HEK293 (cell line): ENCODE results near the gene FOXRED2.
A peak's percentile ranks its signal among the peaks of the same experiment; 100 is the strongest.

ENCODE experiments used
- BCL11B ChIP-seq: fragments of 450-650 bp; formaldehyde crosslinking; IDR thresholded peaks from 2 replicates; pipeline ENCODE4 v1.5.1; 2016; ENCODE audit warnings: low read depth, missing biosample characterization, missing genetic modification characterization
- HOXA7 ChIP-seq: sonication (generic); formaldehyde crosslinking; IDR thresholded peaks from 2 replicates; pipeline ENCODE4 v1.8.1; 2022; ENCODE audit warnings: missing genetic modification reagents, borderline replicate concordance
- IKZF3 ChIP-seq: fragments of 450-650 bp; IDR thresholded peaks from 2 replicates; pipeline ENCODE4 v1.5.0; 2018; ENCODE audit warnings: missing biosample characterization, mild to moderate bottlenecking, missing genetic modification characterization, moderate library complexity
- MZF1 ChIP-seq: fragments of 450-650 bp; formaldehyde crosslinking; IDR thresholded peaks from 2 replicates; pipeline ENCODE4 v1.5.1; 2017; ENCODE audit warnings: missing biosample characterization, missing genetic modification characterization, borderline replicate concordance
- RBAK ChIP-seq: fragments of 450-650 bp; formaldehyde crosslinking; IDR thresholded peaks from 2 replicates; pipeline ENCODE4 v1.5.1; 2016; ENCODE audit warnings: missing biosample characterization, missing genetic modification characterization
- REPIN1 ChIP-seq: fragments of 450-650 bp; formaldehyde crosslinking; IDR thresholded peaks from 2 replicates; pipeline ENCODE4 v1.5.1; 2017; ENCODE audit warnings: missing biosample characterization, missing genetic modification characterization, low read depth
- YY1 ChIP-seq: fragments of 450-650 bp; formaldehyde crosslinking; IDR thresholded peaks from 2 replicates; pipeline ENCODE4 v1.5.1; 2018; ENCODE audit warnings: missing biosample characterization, missing genetic modification characterization
- ZBTB48 ChIP-seq: fragments of 450-650 bp; formaldehyde crosslinking; IDR thresholded peaks from 2 replicates; pipeline ENCODE4 v1.5.1; 2016; ENCODE audit warnings: missing biosample characterization, missing genetic modification characterization
- ZIC2 ChIP-seq: fragments of 450-650 bp; formaldehyde crosslinking; IDR thresholded peaks from 2 replicates; pipeline ENCODE4 v1.5.1; 2016; ENCODE audit warnings: missing biosample characterization, missing genetic modification characterization
- ZNF155 ChIP-seq: fragments of 450-650 bp; formaldehyde crosslinking; IDR thresholded peaks from 2 replicates; pipeline ENCODE4 v1.5.1; 2016; ENCODE audit warnings: missing biosample characterization, missing genetic modification characterization
- ZNF24 ChIP-seq: fragments of 450-650 bp; formaldehyde crosslinking; IDR thresholded peaks from 2 replicates; pipeline ENCODE4 v1.5.1; 2016; ENCODE audit warnings: missing biosample characterization, missing genetic modification characterization
- ZNF274 ChIP-seq, 2 experiments: fragments of 200-500 bp in 1 of 2; fragments of 450-650 bp in 1 of 2; sonication (Bioruptor generic) in 1 of 2; formaldehyde crosslinking in 1 of 2; IDR thresholded peaks; 2 replicates each; pipeline versions ENCODE4 v1.5.1 to v1.6.1; 2014 to 2016; ENCODE audit warnings: borderline replicate concordance in 1 of 2, inconsistent platforms in 1 of 2, low read length in 1 of 2, missing biosample characterization in 1 of 2, missing genetic modification characterization in 1 of 2
- ZNF423 ChIP-seq: fragments of 450-650 bp; formaldehyde crosslinking; IDR thresholded peaks from 2 replicates; pipeline ENCODE4 v1.5.1; 2016; ENCODE audit warnings: missing biosample characterization, missing genetic modification characterization
- ZNF501 ChIP-seq: fragments of 450-650 bp; formaldehyde crosslinking; IDR thresholded peaks from 2 replicates; pipeline ENCODE4 v1.5.1; 2016; ENCODE audit warnings: missing biosample characterization, missing genetic modification characterization
- ZNF514 ChIP-seq: fragments of 450-650 bp; formaldehyde crosslinking; IDR thresholded peaks from 2 replicates; pipeline ENCODE4 v1.5.1; 2016; ENCODE audit warnings: missing biosample characterization, missing genetic modification characterization
- ZNF561 ChIP-seq: fragments of 450-650 bp; IDR thresholded peaks from 2 replicates; pipeline ENCODE4 v1.5.1; 2018; ENCODE audit warnings: missing biosample characterization, missing genetic modification characterization, borderline replicate concordance
- ZNF610 ChIP-seq: fragments of 450-650 bp; formaldehyde crosslinking; IDR thresholded peaks from 2 replicates; pipeline ENCODE4 v1.5.1; 2016; ENCODE audit warnings: missing biosample characterization, missing genetic modification characterization, borderline replicate concordance
- ZNF677 ChIP-seq: fragments of 450-650 bp; IDR thresholded peaks from 2 replicates; pipeline ENCODE4 v1.5.0; 2018; ENCODE audit warnings: missing biosample characterization, mild to moderate bottlenecking, missing genetic modification characterization, moderate library complexity
- ZNF768 ChIP-seq: fragments of 450-650 bp; formaldehyde crosslinking; IDR thresholded peaks from 2 replicates; pipeline ENCODE4 v1.5.1; 2018; ENCODE audit warnings: missing biosample characterization, mild to moderate bottlenecking, missing genetic modification characterization
- ZNF785 ChIP-seq: fragments of 450-650 bp; formaldehyde crosslinking; IDR thresholded peaks from 2 replicates; pipeline ENCODE4 v1.5.1; 2016; ENCODE audit warnings: missing biosample characterization, missing genetic modification characterization
- TF ChIP-seq, protein P1 (sequence below): fragments of 450-650 bp; formaldehyde crosslinking; IDR thresholded peaks from 2 replicates; pipeline ENCODE4 v1.5.1; 2016; ENCODE audit warnings: missing biosample characterization, missing genetic modification characterization
- TF ChIP-seq, protein P2 (sequence below): fragments of 450-650 bp; formaldehyde crosslinking; IDR thresholded peaks from 2 replicates; pipeline ENCODE4 v1.5.1; 2016; ENCODE audit warnings: missing biosample characterization, missing genetic modification characterization
- TF ChIP-seq, protein P3 (sequence below): fragments of 450-650 bp; formaldehyde crosslinking; IDR thresholded peaks from 2 replicates; pipeline ENCODE4 v1.5.1; 2016; ENCODE audit warnings: missing biosample characterization, missing genetic modification characterization
- TF ChIP-seq, protein P4 (sequence below): fragments of 450-650 bp; formaldehyde crosslinking; IDR thresholded peaks from 2 replicates; pipeline ENCODE4 v1.5.1; 2016; ENCODE audit warnings: missing biosample characterization, missing genetic modification characterization, borderline replicate concordance
- TF ChIP-seq, protein P5 (sequence below): fragments of 450-650 bp; formaldehyde crosslinking; IDR thresholded peaks from 2 replicates; pipeline ENCODE4 v1.5.1; 2016; ENCODE audit warnings: missing biosample characterization, missing genetic modification characterization, borderline replicate concordance
- TF ChIP-seq, protein P6 (sequence below): fragments of 450-650 bp; formaldehyde crosslinking; IDR thresholded peaks from 2 replicates; pipeline ENCODE4 v1.5.1; 2016; ENCODE audit warnings: missing biosample characterization, missing genetic modification characterization

Gene FOXRED2

DNA sequence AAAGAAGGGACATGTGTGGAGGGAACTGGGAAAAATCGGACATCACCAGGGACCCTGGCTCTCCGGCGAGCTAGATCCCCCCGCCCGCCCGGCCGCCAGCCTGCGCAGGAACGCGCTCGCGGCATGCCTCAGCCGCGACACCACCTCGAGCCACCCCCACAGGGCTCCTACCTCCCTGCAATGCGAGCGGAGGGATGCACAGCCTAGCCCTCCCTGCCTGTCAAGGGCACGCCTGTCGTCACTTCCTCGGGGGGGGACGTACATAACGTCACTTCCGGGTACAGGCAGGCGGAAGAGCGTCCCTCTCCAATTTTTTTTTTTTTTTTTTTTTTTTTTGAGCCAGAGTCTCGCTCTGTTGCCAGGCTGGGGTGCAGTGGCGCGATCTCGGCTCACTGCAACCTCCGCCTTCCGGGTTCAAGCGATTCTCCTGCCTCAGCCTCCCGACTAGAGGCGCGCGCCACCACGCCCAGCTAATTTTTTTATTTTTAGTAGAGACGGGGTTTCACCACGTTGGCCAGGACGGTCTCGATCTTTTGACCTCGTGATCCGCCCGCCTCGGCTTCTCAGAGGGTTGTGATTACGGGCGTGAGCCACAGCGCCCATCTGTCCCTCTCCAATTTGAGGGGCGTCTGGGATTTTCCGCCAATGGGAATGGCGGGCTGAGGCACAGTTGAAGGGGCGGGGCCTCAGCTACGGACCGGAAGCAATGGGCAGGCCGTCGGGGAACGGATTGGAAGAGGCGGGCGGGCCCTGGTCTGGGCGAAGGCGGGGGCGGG is 25.3 kb downstream of the FOXRED2 start, which contains the start of gene TXN2 (continued):
- TF ChIP-seq, protein P1, sequence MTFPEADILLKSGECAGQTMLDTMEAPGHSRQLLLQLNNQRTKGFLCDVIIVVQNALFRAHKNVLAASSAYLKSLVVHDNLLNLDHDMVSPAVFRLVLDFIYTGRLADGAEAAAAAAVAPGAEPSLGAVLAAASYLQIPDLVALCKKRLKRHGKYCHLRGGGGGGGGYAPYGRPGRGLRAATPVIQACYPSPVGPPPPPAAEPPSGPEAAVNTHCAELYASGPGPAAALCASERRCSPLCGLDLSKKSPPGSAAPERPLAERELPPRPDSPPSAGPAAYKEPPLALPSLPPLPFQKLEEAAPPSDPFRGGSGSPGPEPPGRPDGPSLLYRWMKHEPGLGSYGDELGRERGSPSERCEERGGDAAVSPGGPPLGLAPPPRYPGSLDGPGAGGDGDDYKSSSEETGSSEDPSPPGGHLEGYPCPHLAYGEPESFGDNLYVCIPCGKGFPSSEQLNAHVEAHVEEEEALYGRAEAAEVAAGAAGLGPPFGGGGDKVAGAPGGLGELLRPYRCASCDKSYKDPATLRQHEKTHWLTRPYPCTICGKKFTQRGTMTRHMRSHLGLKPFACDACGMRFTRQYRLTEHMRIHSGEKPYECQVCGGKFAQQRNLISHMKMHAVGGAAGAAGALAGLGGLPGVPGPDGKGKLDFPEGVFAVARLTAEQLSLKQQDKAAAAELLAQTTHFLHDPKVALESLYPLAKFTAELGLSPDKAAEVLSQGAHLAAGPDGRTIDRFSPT = no peak
- TF ChIP-seq HOXA7 (CRISPR knock-in tag) (no peak), ZNF155 (tag by site-specific recombination) (no peak), ZNF561 (tag by site-specific recombination) (no peak; the same call in 1 of the 2 replicates), ZNF610 (tag by site-specific recombination) (peak; percentile 86), BCL11B (tag by site-specific recombination) (peak; percentile 35; the same call in 1 of the 2 replicates), YY1 (tag by site-specific recombination) (peak; percentile 73; the same call in 1 of the 2 replicates), RBAK (tag by site-specific recombination) (no peak), ZNF274 (IDR thresholded peaks at IDR 0.05; ENCODE audit: low read length) (no peak), ZNF274 (tag by site-specific recombination; IDR thresholded peaks at IDR 0.05; ENCODE audit: borderline replicate concordance) (no peak), ZNF24 (tag by site-specific recombination) (peak; percentile 61), ZNF677 (tag by site-specific recombination) (no peak), ZBTB48 (peak; percentile 99), IKZF3 (tag by site-specific recombination) (peak; percentile 84), ZNF768 (tag by site-specific recombination) (peak; percentile 24; the same call in 1 of the 2 replicates), ZNF514 (tag by site-specific recombination) (no peak), ZNF501 (tag by site-specific recombination) (0 out of 2 replicates have a peak, but pooled peaks have one; percentile 32), MZF1 (tag by site-specific recombination) (no peak), ZIC2 (peak; percentile 67), ZNF423 (tag by site-specific recombination) (no peak), REPIN1 (no peak), ZNF785 (peak; percentile 60; the same call in 1 of the 2 replicates)
- TF ChIP-seq, protein P2, sequence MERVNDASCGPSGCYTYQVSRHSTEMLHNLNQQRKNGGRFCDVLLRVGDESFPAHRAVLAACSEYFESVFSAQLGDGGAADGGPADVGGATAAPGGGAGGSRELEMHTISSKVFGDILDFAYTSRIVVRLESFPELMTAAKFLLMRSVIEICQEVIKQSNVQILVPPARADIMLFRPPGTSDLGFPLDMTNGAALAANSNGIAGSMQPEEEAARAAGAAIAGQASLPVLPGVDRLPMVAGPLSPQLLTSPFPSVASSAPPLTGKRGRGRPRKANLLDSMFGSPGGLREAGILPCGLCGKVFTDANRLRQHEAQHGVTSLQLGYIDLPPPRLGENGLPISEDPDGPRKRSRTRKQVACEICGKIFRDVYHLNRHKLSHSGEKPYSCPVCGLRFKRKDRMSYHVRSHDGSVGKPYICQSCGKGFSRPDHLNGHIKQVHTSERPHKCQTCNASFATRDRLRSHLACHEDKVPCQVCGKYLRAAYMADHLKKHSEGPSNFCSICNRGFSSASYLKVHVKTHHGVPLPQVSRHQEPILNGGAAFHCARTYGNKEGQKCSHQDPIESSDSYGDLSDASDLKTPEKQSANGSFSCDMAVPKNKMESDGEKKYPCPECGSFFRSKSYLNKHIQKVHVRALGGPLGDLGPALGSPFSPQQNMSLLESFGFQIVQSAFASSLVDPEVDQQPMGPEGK = peak; percentile 93
- TF ChIP-seq, protein P3, sequence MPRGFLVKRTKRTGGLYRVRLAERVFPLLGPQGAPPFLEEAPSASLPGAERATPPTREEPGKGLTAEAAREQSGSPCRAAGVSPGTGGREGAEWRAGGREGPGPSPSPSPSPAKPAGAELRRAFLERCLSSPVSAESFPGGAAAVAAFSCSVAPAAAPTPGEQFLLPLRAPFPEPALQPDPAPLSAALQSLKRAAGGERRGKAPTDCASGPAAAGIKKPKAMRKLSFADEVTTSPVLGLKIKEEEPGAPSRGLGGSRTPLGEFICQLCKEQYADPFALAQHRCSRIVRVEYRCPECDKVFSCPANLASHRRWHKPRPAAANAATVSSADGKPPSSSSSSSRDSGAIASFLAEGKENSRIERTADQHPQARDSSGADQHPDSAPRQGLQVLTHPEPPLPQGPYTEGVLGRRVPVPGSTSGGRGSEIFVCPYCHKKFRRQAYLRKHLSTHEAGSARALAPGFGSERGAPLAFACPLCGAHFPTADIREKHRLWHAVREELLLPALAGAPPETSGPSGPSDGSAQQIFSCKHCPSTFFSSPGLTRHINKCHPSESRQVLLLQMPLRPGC (tag by site-specific recombination) = peak; percentile 79; the same call in 1 of the 2 replicates
- TF ChIP-seq, protein P4, sequence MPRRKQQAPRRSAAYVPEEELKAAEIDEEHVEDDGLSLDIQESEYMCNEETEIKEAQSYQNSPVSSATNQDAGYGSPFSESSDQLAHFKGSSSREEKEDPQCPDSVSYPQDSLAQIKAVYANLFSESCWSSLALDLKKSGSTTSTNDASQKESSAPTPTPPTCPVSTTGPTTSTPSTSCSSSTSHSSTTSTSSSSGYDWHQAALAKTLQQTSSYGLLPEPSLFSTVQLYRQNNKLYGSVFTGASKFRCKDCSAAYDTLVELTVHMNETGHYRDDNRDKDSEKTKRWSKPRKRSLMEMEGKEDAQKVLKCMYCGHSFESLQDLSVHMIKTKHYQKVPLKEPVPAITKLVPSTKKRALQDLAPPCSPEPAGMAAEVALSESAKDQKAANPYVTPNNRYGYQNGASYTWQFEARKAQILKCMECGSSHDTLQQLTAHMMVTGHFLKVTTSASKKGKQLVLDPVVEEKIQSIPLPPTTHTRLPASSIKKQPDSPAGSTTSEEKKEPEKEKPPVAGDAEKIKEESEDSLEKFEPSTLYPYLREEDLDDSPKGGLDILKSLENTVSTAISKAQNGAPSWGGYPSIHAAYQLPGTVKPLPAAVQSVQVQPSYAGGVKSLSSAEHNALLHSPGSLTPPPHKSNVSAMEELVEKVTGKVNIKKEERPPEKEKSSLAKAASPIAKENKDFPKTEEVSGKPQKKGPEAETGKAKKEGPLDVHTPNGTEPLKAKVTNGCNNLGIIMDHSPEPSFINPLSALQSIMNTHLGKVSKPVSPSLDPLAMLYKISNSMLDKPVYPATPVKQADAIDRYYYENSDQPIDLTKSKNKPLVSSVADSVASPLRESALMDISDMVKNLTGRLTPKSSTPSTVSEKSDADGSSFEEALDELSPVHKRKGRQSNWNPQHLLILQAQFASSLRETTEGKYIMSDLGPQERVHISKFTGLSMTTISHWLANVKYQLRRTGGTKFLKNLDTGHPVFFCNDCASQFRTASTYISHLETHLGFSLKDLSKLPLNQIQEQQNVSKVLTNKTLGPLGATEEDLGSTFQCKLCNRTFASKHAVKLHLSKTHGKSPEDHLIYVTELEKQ (tag by site-specific recombination) = no peak
- TF ChIP-seq, protein P5, sequence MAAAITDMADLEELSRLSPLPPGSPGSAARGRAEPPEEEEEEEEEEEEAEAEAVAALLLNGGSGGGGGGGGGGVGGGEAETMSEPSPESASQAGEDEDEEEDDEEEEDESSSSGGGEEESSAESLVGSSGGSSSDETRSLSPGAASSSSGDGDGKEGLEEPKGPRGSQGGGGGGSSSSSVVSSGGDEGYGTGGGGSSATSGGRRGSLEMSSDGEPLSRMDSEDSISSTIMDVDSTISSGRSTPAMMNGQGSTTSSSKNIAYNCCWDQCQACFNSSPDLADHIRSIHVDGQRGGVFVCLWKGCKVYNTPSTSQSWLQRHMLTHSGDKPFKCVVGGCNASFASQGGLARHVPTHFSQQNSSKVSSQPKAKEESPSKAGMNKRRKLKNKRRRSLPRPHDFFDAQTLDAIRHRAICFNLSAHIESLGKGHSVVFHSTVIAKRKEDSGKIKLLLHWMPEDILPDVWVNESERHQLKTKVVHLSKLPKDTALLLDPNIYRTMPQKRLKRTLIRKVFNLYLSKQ (tag by site-specific recombination) = no peak
- TF ChIP-seq, protein P6, sequence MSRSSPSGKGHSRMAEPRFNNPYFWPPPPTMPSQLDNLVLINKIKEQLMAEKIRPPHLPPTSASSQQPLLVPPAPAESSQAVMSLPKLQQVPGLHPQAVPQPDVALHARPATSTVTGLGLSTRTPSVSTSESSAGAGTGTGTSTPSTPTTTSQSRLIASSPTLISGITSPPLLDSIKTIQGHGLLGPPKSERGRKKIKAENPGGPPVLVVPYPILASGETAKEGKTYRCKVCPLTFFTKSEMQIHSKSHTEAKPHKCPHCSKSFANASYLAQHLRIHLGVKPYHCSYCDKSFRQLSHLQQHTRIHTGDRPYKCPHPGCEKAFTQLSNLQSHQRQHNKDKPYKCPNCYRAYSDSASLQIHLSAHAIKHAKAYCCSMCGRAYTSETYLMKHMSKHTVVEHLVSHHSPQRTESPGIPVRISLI (tag by site-specific recombination) = peak; percentile 100
